Measurements from ENCODE around the gene PNPLA3. TPM values are rescaled to one million over a fixed set of nuclear protein-coding genes. Genes with fewer than 3 reads are reported as not detected.

Gene PNPLA3
- total RNA-seq, 3 donors from 2014 or later (not counting 1 experiment from before 2014, with no cell fraction given), result 0.53 to 0.54 TPM; not detected in 1

DNA sequence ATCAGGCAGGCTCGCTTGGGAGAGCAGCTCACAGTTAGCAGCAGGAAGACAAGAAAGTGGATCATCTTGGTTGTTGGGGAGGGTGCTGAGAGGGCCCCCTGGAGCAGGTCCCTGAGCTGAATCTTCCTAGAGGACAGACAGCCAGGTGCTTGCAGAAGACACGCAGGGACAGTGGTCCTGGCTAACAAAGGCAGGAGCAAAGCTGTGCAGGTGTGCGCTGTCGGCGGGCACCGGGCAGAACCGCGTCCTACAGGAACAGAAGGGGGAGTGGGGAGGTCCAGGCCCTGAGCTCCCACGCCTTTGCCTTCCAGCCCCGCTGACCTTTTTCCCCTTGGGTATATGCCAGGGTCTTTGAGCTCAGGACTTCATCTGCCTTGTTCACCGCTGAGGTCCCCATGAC is 70.4 kb downstream of the PNPLA3 start:
- Mint-ChIP-seq H3K27ac (peak overlapping the region in 1 of 2 donors; percentile 92), H3K4me1 (peaks cover 21 to 29% of the 10 kb centered on the region in 2 donors), H3K4me3 (peak overlapping the region; percentile 47), H3K27me3 (ENCODE audit: low read depth in 2 of 2) (no peaks in the 10 kb centered on the region), H3K36me3 (peaks cover 7% of the 10 kb centered on the region), H3K9me3 (no peaks in the 10 kb centered on the region)
- intact Hi-C loops (cut with micrococcal nuclease), result loop anchor here (10.0 kb wide), 1 partner anchor 691 kb away; no protein-coding TSS in a partner anchor
- TF ChIP-seq, protein P1, sequence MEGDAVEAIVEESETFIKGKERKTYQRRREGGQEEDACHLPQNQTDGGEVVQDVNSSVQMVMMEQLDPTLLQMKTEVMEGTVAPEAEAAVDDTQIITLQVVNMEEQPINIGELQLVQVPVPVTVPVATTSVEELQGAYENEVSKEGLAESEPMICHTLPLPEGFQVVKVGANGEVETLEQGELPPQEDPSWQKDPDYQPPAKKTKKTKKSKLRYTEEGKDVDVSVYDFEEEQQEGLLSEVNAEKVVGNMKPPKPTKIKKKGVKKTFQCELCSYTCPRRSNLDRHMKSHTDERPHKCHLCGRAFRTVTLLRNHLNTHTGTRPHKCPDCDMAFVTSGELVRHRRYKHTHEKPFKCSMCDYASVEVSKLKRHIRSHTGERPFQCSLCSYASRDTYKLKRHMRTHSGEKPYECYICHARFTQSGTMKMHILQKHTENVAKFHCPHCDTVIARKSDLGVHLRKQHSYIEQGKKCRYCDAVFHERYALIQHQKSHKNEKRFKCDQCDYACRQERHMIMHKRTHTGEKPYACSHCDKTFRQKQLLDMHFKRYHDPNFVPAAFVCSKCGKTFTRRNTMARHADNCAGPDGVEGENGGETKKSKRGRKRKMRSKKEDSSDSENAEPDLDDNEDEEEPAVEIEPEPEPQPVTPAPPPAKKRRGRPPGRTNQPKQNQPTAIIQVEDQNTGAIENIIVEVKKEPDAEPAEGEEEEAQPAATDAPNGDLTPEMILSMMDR (IDR thresholded peaks at IDR 0.05), result no peak
- Histone ChIP-seq H3K4me1 (ENCODE audit: control insufficient read depth, insufficient read depth, low read length) (peaks cover 20% of the 10 kb centered on the region), H3K4me3 (ENCODE audit: low read length) (no peak overlapping the region), H3K27ac (ENCODE audit: low read length) (no peak overlapping the region), H3K36me3 (ENCODE audit: control insufficient read depth, insufficient read depth, low read length) (peaks cover 22% of the 10 kb centered on the region), H3K27me3 (ENCODE audit: control insufficient read depth, insufficient read depth, low read length) (no peaks in the 10 kb centered on the region), H3K9me3 (ENCODE audit: control insufficient read depth, insufficient read depth, low read length) (no peaks in the 10 kb centered on the region)
- WGBS (ENCODE audit: insufficient coverage), result 96% methylated on average over 11 of the region's 11 CpGs
- DNase-seq (no peak), ATAC-seq (no peak)

DNA sequence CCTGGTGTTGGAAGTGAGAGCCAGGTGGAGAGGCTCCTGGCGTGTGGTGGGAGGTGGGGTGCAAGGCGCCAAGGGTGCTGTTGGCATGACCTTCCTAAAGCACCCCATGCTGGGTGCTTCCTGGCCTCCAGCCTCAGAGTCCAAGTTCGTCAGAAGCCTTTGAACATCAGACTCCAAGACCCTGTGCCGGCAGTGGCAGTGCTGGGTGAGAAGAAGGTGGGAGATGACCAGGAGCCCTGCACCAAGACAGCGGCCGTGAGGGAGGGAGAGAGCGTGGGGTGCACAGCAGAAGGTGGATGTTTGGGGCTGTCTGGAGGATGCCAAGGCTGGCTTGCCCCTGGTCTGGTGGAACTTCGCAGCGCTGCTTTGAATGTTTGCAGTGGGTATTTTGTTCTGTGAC is 70.8 kb downstream of the PNPLA3 start:
- Histone ChIP-seq H3K27me3 (ENCODE audit: control insufficient read depth, insufficient read depth, low read length) (no peaks in the 10 kb centered on the region), H3K9me3 (ENCODE audit: control insufficient read depth, insufficient read depth, low read length) (no peaks in the 10 kb centered on the region), H3K36me3 (ENCODE audit: control insufficient read depth, insufficient read depth, low read length) (peaks cover 22% of the 10 kb centered on the region), H3K27ac (ENCODE audit: low read length) (no peak overlapping the region), H3K4me1 (ENCODE audit: control insufficient read depth, insufficient read depth, low read length) (peaks cover 20% of the 10 kb centered on the region), H3K4me3 (ENCODE audit: low read length) (no peak overlapping the region)
- intact Hi-C loops (cut with micrococcal nuclease), result loop anchor here (10.0 kb wide), 1 partner anchor 690 kb away; no protein-coding TSS in a partner anchor
- Mint-ChIP-seq H3K4me3 (no peak overlapping the region), H3K4me1 (peaks cover 21 to 29% of the 10 kb centered on the region in 2 donors), H3K27me3 (ENCODE audit: low read depth in 2 of 2) (no peaks in the 10 kb centered on the region), H3K27ac (peak overlapping the region; percentile 84 to 92), H3K9me3 (no peaks in the 10 kb centered on the region), H3K36me3 (peaks cover 7% of the 10 kb centered on the region)
- ATAC-seq, result no peak
- DNase-seq, result no peak
- TF ChIP-seq, protein P1 (IDR thresholded peaks at IDR 0.05), result no peak
- WGBS (ENCODE audit: insufficient coverage), result 93% methylated on average over 9 of the region's 9 CpGs

DNA sequence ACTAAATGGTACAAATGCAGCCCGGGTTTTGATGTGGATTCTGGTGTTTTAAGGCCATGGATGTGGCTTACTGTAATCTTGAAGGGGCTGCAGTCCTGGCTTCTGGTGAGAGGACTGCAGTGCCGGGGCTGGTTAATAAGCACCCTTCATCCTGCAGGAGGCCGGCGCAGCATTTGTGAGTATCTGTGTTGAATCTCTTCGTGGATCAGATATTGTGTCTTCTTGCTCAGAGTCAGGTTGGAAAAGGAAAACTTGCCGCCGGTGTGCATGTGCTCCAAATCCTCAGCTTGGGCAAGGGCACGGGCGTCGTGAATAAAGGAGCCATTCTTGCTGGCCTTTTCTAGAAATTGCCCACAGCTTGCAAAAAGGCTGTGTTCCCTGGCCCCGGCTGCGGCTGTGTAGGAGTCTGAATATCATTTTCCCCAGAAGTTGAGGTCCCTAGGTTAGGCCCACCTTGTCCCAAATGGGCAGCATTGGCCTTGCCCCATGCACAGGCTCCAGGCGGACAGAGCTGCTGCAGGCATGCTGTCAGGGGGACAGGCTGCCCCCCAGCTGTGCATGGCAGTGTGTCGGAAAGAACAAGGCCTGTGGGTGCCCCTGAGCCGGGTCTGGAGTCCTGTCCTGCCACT is 71.6 kb downstream of the PNPLA3 start:
- H3K9me3 ChIP-seq (ENCODE audit: control insufficient read depth, insufficient read depth, low read length), result no peaks in the 10 kb centered on the region
- H3K4me1 ChIP-seq (ENCODE audit: control insufficient read depth, insufficient read depth, low read length), result peaks cover 20% of the 10 kb centered on the region
- TF ChIP-seq, protein P1 (IDR thresholded peaks at IDR 0.05), result no peak
- Mint-ChIP-seq H3K4me1 (peaks cover 21 to 29% of the 10 kb centered on the region in 2 donors), H3K9me3 (no peaks in the 10 kb centered on the region), H3K27ac (peak overlapping the region; percentile 84 to 92), H3K27me3 (ENCODE audit: low read depth in 2 of 2) (no peaks in the 10 kb centered on the region), H3K36me3 (peaks cover 7% of the 10 kb centered on the region), H3K4me3 (peak overlapping the region; percentile 89)
- ATAC-seq (no peak), DNase-seq (no peak)
- H3K36me3 ChIP-seq (ENCODE audit: control insufficient read depth, insufficient read depth, low read length), result peaks cover 14% of the 10 kb centered on the region
- intact Hi-C loops (cut with micrococcal nuclease), result loop anchor here (10.0 kb wide), 1 partner anchor 690 kb away; no protein-coding TSS in a partner anchor
- H3K27ac ChIP-seq (ENCODE audit: low read length), result peak overlapping the region; percentile 64
- H3K4me3 ChIP-seq (ENCODE audit: low read length), result peak overlapping the region; percentile 41
- H3K27me3 ChIP-seq (ENCODE audit: control insufficient read depth, insufficient read depth, low read length), result no peaks in the 10 kb centered on the region
- WGBS (ENCODE audit: insufficient coverage), result 96% methylated on average over 15 of the region's 15 CpGs

Measured in natural killer cell (primary cell).